Ascending aorta (tissue), 2 donors: ENCODE results near the gene MYPN. TPM values are rescaled to one million over a fixed set of nuclear protein-coding genes. Genes with fewer than 3 reads are reported as not detected.

Experiments used
- DNase-seq, 2 donors: peaks; one replicate each; pipeline ENCODE4 v3.0.0-alpha.2; 2019; ENCODE audit warnings: low spot score in 2 of 2
- H3K27ac ChIP-seq, 2 donors: fragments of 200-600 bp; sonication (generic); one replicate each; pipeline ENCODE4 v1.5.1; 2016 to 2017; ENCODE audit warnings: mild to moderate bottlenecking in 1 of 2
- H3K27me3 ChIP-seq: fragments of 200-600 bp; sonication (generic); one replicate; pipeline ENCODE4 v1.5.1; 2017
- H3K36me3 ChIP-seq, 2 donors: fragments of 200-600 bp; sonication (generic); one replicate each; pipeline ENCODE4 v1.5.1; 2016
- H3K4me1 ChIP-seq, 2 donors: fragments of 200-600 bp; sonication (generic); one replicate each; pipeline ENCODE4 v1.5.1; 2016 to 2017; ENCODE audit warnings: mild to moderate bottlenecking in 1 of 2
- H3K4me3 ChIP-seq, 2 donors: fragments of 200-600 bp; sonication (generic); one replicate each; pipeline ENCODE4 v1.5.1; 2016 to 2017; ENCODE audit warnings: mild to moderate bottlenecking in 1 of 2
- H3K9me3 ChIP-seq, 2 donors: fragments of 200-600 bp; sonication (generic); one replicate each; pipeline ENCODE4 v1.5.1; 2016
- intact Hi-C: fragments of 100-400 bp; cut with DNase I; formaldehyde crosslinking; loops from one replicate; pipeline ENCODE4 v1.15.1; 2023
- total RNA-seq: library from RNA; depleted of rRNA; stranded (reverse); fragments of >200 nt; gene quantifications from one replicate; pipeline ENCODE4 v1.1.0, GENCODE V29; 2016
- TF ChIP-seq, protein P1 (sequence below), 3 experiments: fragments of 200-600 bp in 2 of 3; fragments of 450-650 bp in 1 of 3; sonication (generic) in 2 of 3; IDR thresholded peaks; one replicate each; pipeline ENCODE4 v1.5.1; 2016 to 2019; ENCODE audit warnings: antibody characterized with exemption in 3 of 3, mild to moderate bottlenecking in 1 of 3, moderate library complexity in 1 of 3

Gene MYPN
- total RNA-seq, 1 donor from 2014 or later, result not detected

GRCh38 chr10:68095153-68095552 lies 14.1 kb upstream of the MYPN start:
- intact Hi-C loops, result no loop called here
- no peaks in the 10 kb centered on the region for H3K4me1 ChIP-seq
- no peak overlapping the region for H3K4me3 ChIP-seq
- no peaks in the 10 kb centered on the region for H3K27me3 ChIP-seq
- no peak for DNase-seq
- no peaks in the 10 kb centered on the region for H3K36me3 ChIP-seq
- no peaks in the 10 kb centered on the region for H3K9me3 ChIP-seq
- TF ChIP-seq, protein P1, sequence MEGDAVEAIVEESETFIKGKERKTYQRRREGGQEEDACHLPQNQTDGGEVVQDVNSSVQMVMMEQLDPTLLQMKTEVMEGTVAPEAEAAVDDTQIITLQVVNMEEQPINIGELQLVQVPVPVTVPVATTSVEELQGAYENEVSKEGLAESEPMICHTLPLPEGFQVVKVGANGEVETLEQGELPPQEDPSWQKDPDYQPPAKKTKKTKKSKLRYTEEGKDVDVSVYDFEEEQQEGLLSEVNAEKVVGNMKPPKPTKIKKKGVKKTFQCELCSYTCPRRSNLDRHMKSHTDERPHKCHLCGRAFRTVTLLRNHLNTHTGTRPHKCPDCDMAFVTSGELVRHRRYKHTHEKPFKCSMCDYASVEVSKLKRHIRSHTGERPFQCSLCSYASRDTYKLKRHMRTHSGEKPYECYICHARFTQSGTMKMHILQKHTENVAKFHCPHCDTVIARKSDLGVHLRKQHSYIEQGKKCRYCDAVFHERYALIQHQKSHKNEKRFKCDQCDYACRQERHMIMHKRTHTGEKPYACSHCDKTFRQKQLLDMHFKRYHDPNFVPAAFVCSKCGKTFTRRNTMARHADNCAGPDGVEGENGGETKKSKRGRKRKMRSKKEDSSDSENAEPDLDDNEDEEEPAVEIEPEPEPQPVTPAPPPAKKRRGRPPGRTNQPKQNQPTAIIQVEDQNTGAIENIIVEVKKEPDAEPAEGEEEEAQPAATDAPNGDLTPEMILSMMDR (IDR thresholded peaks at IDR 0.05), result no peak
- no peak overlapping the region for H3K27ac ChIP-seq

DNA sequence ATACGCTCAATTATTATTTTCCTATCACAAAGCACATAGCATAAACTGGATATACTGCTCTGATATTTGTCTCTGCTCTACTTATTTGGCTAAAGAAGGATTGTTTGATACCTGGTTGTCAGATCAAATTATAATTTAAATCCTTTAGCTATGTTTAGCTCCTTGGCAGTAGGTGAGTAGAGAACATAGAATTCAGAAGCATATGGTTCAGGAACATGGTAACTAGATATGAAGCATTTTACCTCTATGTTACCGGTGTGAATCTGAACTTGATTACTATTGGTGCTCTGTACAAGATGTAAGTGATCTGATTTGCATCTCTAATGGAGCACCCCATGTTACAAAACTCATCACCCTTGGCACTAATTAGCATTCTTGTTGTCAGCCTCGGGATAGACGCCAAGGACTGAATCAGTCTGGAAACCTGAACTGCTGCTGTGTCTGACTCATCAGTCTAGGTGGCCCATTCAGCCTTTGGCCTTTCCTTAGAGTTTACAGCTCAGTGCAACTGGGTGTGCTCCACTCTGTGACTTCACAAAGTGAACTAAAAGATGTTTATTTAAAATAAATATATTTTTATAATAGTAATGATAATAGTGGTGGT lies 12.3 kb upstream of the MYPN start:
- H3K9me3 ChIP-seq, result no peaks in the 10 kb centered on the region

GRCh38 chr10:68099736-68100135 lies 9.6 kb upstream of the MYPN start:
- Histone ChIP-seq H3K4me1 (no peaks in the 10 kb centered on the region), H3K9me3 (no peaks in the 10 kb centered on the region), H3K27me3 (no peaks in the 10 kb centered on the region), H3K36me3 (no peaks in the 10 kb centered on the region), H3K27ac (no peak overlapping the region), H3K4me3 (no peak overlapping the region)
- DNase-seq, result no peak
- intact Hi-C loops, result no loop called here
- TF ChIP-seq, protein P1 (IDR thresholded peaks at IDR 0.05), result no peak

More for the DNA sequence above, 12.3 kb upstream of the MYPN start:
- H3K27ac ChIP-seq, result no peak overlapping the region
- H3K36me3 ChIP-seq, result no peaks in the 10 kb centered on the region
- no peaks in the 10 kb centered on the region for H3K27me3 ChIP-seq
- intact Hi-C loops, result no loop called here
- no peak for DNase-seq
- TF ChIP-seq, protein P1 (IDR thresholded peaks at IDR 0.05), result no peak
- no peak overlapping the region for H3K4me3 ChIP-seq
- no peaks in the 10 kb centered on the region for H3K4me1 ChIP-seq

DNA sequence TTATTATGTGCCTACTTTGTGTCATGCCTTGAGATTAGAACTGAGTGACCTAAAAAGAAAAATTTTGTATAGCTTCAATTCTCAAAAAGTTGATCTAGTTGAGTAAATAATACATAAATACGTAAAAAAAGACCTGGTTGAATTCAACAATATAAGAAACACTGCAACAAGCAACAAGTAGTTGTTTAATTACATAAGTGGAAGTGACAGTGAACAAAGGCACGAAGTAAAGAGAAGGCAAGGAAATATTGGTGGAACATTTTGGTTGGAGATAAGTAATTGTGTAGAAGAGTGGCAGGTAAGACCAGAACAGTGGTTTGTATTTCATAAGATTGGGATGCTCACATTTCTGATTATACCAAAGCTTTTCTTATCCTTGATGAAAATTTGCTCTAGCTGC lies 8.2 kb upstream of the MYPN start:
- no peak overlapping the region for H3K4me3 ChIP-seq
- TF ChIP-seq, protein P1 (IDR thresholded peaks at IDR 0.05), result no peak

GRCh38 chr10:68103261-68103878 lies 5.9 kb upstream of the MYPN start:
- Histone ChIP-seq H3K4me3 (no peak overlapping the region), H3K36me3 (no peaks in the 10 kb centered on the region), H3K27ac (no peak overlapping the region), H3K27me3 (no peaks in the 10 kb centered on the region), H3K9me3 (no peaks in the 10 kb centered on the region), H3K4me1 (no peaks in the 10 kb centered on the region)
- DNase-seq, result no peak
- TF ChIP-seq, protein P1 (IDR thresholded peaks at IDR 0.05), result no peak
- intact Hi-C loops, result no loop called here

More for the DNA sequence above, 8.2 kb upstream of the MYPN start:
- intact Hi-C loops, result no loop called here
- H3K4me1 ChIP-seq, result no peaks in the 10 kb centered on the region
- DNase-seq, result no peak
- H3K9me3 ChIP-seq, result no peaks in the 10 kb centered on the region
- H3K27ac ChIP-seq, result no peak overlapping the region
- H3K27me3 ChIP-seq, result no peaks in the 10 kb centered on the region
- H3K36me3 ChIP-seq, result no peaks in the 10 kb centered on the region
